ENCODE results near the gene TMEM186.
"Not testable (repeated sequence)": the region's sequence is repeated elsewhere in the genome, so short reads cannot be mapped to it uniquely, and the experiment has no call there.

The TMEM186 gene

GRCh38 chr16:8812162-8812843, 14.9 kb upstream of the TMEM186 start:
- DNase-seq (ENCODE audit: low read depth) = no peak

GRCh38 chr16:8808613-8809353, 11.3 kb upstream of the TMEM186 start:
- DNase-seq (ENCODE audit: low read depth) = no peak

- no peak for DNase-seq (ENCODE audit: low read depth)
Observed at GRCh38 chr16:8808009-8808408, 10.6 kb upstream of the TMEM186 start.

- no peak for DNase-seq (ENCODE audit: low read depth)
Observed at GRCh38 chr16:8807189-8807588, 9.8 kb upstream of the TMEM186 start.

- DNase-seq (ENCODE audit: low read depth) = no peak
Observed at GRCh38 chr16:8806272-8806983, 9.0 kb upstream of the TMEM186 start.

GRCh38 chr16:8804313-8804712, 6.9 kb upstream of the TMEM186 start:
- no peak for DNase-seq (ENCODE audit: low read depth)

GRCh38 chr16:8803733-8804132, 6.3 kb upstream of the TMEM186 start:
- DNase-seq (ENCODE audit: low read depth) = not testable (repeated sequence)

- no peak for DNase-seq (ENCODE audit: low read depth)
Observed at GRCh38 chr16:8801701-8802100, 4.3 kb upstream of the TMEM186 start.

GRCh38 chr16:8798535-8799157, 1.2 kb upstream of the TMEM186 start:
- no peak for DNase-seq (ENCODE audit: low read depth)

GRCh38 chr16:8798174-8798527, 712 bp upstream of the TMEM186 start:
- no peak for DNase-seq (ENCODE audit: low read depth)

- no peak for DNase-seq (ENCODE audit: low read depth)
Observed at GRCh38 chr16:8796469-8797363, 723 bp downstream of the TMEM186 start.

GRCh38 chr16:8795818-8796217, 1.6 kb downstream of the TMEM186 start:
- DNase-seq (ENCODE audit: low read depth) = no peak

GRCh38 chr16:8795091-8795490, 2.3 kb downstream of the TMEM186 start:
- DNase-seq (ENCODE audit: low read depth) = no peak

- DNase-seq (ENCODE audit: low read depth) = no peak
Observed at GRCh38 chr16:8788578-8789172, 8.8 kb downstream of the TMEM186 start.

GRCh38 chr16:8786316-8786715, 11.1 kb downstream of the TMEM186 start:
- not testable (repeated sequence) for DNase-seq (ENCODE audit: low read depth)

GRCh38 chr16:8785408-8785807, 12.0 kb downstream of the TMEM186 start:
- DNase-seq (ENCODE audit: low read depth) = no peak

- no peak for DNase-seq (ENCODE audit: low read depth)
Observed at GRCh38 chr16:8782673-8783072, 14.8 kb downstream of the TMEM186 start.

- no peak for DNase-seq (ENCODE audit: low read depth)
Observed at GRCh38 chr16:8781797-8782196, 15.6 kb downstream of the TMEM186 start.

GRCh38 chr16:8777217-8777616, 20.2 kb downstream of the TMEM186 start:
- DNase-seq (ENCODE audit: low read depth) = no peak

GRCh38 chr16:8776129-8776584, 21.3 kb downstream of the TMEM186 start:
- DNase-seq (ENCODE audit: low read depth) = no peak

GRCh38 chr16:8775359-8775758, 22.1 kb downstream of the TMEM186 start:
- DNase-seq (ENCODE audit: low read depth) = no peak
